Liver (tissue), 3 donors: ENCODE data around the gene FAM83C.

ENCODE experiments used
- ATF3 ChIP-seq: IDR thresholded peaks from 2 replicates; pipeline ENCODE4 v1.6.1; 2016; ENCODE audit warnings: antibody characterized with exemption
- CTCF ChIP-seq: fragments of 150-350 bp; IDR thresholded peaks from 2 replicates; pipeline ENCODE4 v1.5.1; 2017; ENCODE audit warnings: improper control_type of control experiment, low read depth, low read length; ENCODE audit not compliant: missing input control
- EGR1 ChIP-seq, 2 donors: IDR thresholded peaks; 2 replicates each; pipeline ENCODE4 v1.6.1; 2016 to 2018; ENCODE audit warnings: antibody characterized with exemption in 2 of 2, low read depth in 2 of 2
- GABPA ChIP-seq, 2 donors: IDR thresholded peaks in 1 of 2; conservative IDR thresholded peaks in 1 of 2; 2 replicates each; pipeline ENCODE4 v1.6.1; 2016; ENCODE audit warnings: antibody characterized with exemption in 2 of 2, mild to moderate bottlenecking in 1 of 2, moderate library complexity in 1 of 2
- RAD21 ChIP-seq, 2 donors: IDR thresholded peaks; 2 replicates each; pipeline ENCODE4 v1.6.1; 2016; ENCODE audit warnings: antibody characterized with exemption in 2 of 2, mild to moderate bottlenecking in 2 of 2
- REST ChIP-seq: IDR thresholded peaks from 2 replicates; pipeline ENCODE4 v1.6.1; 2016; ENCODE audit warnings: antibody characterized with exemption, mild to moderate bottlenecking
- TAF1 ChIP-seq: conservative IDR thresholded peaks from 2 replicates; pipeline ENCODE4 v1.6.1; 2016; ENCODE audit warnings: antibody characterized with exemption, mild to moderate bottlenecking
- YY1 ChIP-seq: IDR thresholded peaks from 2 replicates; pipeline ENCODE4 v1.6.1; 2016; ENCODE audit warnings: antibody characterized with exemption, mild to moderate bottlenecking
- donor health status: healthy.
- donor health status: healthy.

DNA sequence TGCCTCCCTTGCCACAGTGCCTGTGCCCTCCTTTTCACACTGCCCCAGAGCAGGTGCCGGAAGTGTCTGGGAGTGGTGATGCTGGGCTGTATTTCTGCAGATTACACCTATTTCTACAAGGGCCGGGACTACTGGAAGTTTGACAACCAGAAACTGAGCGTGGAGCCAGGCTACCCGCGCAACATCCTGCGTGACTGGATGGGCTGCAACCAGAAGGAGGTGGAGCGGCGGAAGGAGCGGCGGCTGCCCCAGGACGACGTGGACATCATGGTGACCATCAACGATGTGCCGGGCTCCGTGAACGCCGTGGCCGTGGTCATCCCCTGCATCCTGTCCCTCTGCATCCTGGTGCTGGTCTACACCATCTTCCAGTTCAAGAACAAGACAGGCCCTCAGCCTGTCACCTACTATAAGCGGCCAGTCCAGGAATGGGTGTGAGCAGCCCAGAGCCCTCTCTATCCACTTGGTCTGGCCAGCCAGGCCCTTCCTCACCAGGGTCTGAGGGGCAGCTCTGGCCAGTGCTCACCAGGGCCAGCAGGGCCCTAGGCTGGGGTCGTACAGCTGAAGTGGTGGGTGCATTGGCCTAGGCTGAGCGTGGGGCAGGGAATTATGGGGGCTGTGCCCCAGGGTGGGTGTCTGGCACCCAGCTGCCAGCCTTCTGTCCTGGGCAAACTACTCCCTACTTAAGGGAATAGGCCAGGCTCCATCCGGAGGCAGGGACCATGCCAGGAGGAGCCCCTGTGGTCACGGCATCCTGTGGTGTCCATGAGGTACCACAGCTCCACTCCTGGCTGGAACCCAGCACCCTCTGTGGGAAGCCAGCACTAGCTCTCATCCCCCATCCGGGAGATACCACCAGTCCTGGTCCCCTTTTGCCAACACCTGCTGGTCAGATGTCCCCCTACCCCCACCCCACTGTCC is 17.8 kb downstream of the FAM83C start:
- TF ChIP-seq TAF1: no peak
- no peak for TF ChIP-seq CTCF
- TF ChIP-seq GABPA (IDR thresholded peaks at IDR 0.05 in 1 of 2, conservative IDR thresholded peaks at IDR 0.05 in 1 of 2): no peak
- TF ChIP-seq ATF3: no peak
- TF ChIP-seq RAD21 (IDR thresholded peaks at IDR 0.05): no peak
- TF ChIP-seq EGR1 (IDR thresholded peaks at IDR 0.05; ENCODE audit: low read depth in 2 of 2): no peak
- no peak for TF ChIP-seq YY1
- no peak for TF ChIP-seq REST
